Esophagus squamous epithelium (tissue), 5 donors: ENCODE results near the gene LMNA. TPM values are rescaled to one million over a fixed set of nuclear protein-coding genes. Genes with fewer than 3 reads are reported as not detected.

ENCODE experiments used
- DNase-seq: peaks from one replicate; lab custom pipeline; 2025; lab: John Stamatoyannopoulos, UW
- H3K27ac ChIP-seq, 4 donors: fragments of 200-600 bp; sonication (generic); one replicate each; pipeline ENCODE4 v1.5.1; 2016 to 2019; ENCODE audit warnings: mild to moderate bottlenecking in 1 of 4
- H3K27me3 ChIP-seq, 4 donors: fragments of 200-600 bp; sonication (generic); 1 replicate in 3 of 4; 2 replicates in 1 of 4; pipeline versions ENCODE4 v1.5.1 to v1.6.0; 2017 to 2021; ENCODE audit warnings: antibody characterized with exemption in 1 of 4
- H3K36me3 ChIP-seq, 3 donors: fragments of 200-600 bp; sonication (generic); one replicate each; pipeline ENCODE4 v1.5.1; 2016 to 2019
- H3K4me1 ChIP-seq, 3 donors: fragments of 200-600 bp; sonication (generic); one replicate each; pipeline ENCODE4 v1.5.1; 2017 to 2019
- H3K4me3 ChIP-seq, 4 donors: fragments of 200-600 bp; sonication (generic); 1 replicate in 3 of 4; 2 replicates in 1 of 4; pipeline ENCODE4 v1.5.1; 2016 to 2019; ENCODE audit warnings: mild to moderate bottlenecking in 2 of 4, moderate library complexity in 1 of 4
- H3K9me3 ChIP-seq, 3 donors: fragments of 200-600 bp; sonication (generic); one replicate each; pipeline ENCODE4 v1.5.1; 2016 to 2019
- CTCF ChIP-seq, 6 experiments: fragments of 450-650 bp in 4 of 6; fragments of 200-600 bp in 2 of 6; sonication (generic) in 2 of 6; IDR thresholded peaks; one replicate each; pipeline ENCODE4 v1.5.1; 2016 to 2019; ENCODE audit warnings: antibody characterized with exemption in 6 of 6, mild to moderate bottlenecking in 4 of 6, moderate library complexity in 4 of 6
- POLR2A ChIP-seq, 4 donors: fragments of 450-650 bp; IDR thresholded peaks; one replicate each; pipeline ENCODE4 v1.6.1; 2017; ENCODE audit warnings: antibody characterized with exemption in 4 of 4, mild to moderate bottlenecking in 4 of 4, moderate library complexity in 3 of 4
- WGBS, 2 donors: methylation state at CpG; one replicate each; pipeline ENCODE4 v1.1.5; 2018; 5-methylcytosine and 5-hydroxymethylcytosine counted together
- intact Hi-C: fragments of 100-400 bp; cut with DNase I; formaldehyde crosslinking; loops from one replicate; pipeline ENCODE4 v1.15.0; 2022
- total RNA-seq, 4 donors: library from RNA; depleted of rRNA; stranded (reverse); fragments of >200 nt; gene quantifications; one replicate each; pipeline ENCODE4 v1.1.0, GENCODE V29; 2016
- donor health status: DM: yes; HTN: yes; CAD: no.

The LMNA gene
- total RNA-seq, 4 donors from 2014 or later: 322 to 480 (median 403) TPM

GRCh38 chr1:156146769-156147405 is 32.4 kb downstream of the LMNA start:
- Histone ChIP-seq H3K27ac (peak overlapping the region in 2 of 4 donors; percentile 11 to 28), H3K36me3 (no peaks in the 10 kb centered on the region), H3K27me3 (peaks cover 0 to 21% (median 0%) of the 10 kb centered on the region in 4 donors), H3K4me1 (peaks cover 15 to 59% (median 19%) of the 10 kb centered on the region in 3 donors), H3K4me3 (no peak overlapping the region), H3K9me3 (no peaks in the 10 kb centered on the region)
- intact Hi-C loops: no loop called here
- WGBS, 2 donors: 7 to 11% methylated on average over 2 to 3 of the region's 9 CpGs
- no peak for DNase-seq
- no peak for TF ChIP-seq CTCF (IDR thresholded peaks at IDR 0.05)
- no peak for TF ChIP-seq POLR2A (IDR thresholded peaks at IDR 0.05)

- H3K9me3 ChIP-seq: no peaks in the 10 kb centered on the region
- TF ChIP-seq POLR2A (IDR thresholded peaks at IDR 0.05) (no peak), CTCF (IDR thresholded peaks at IDR 0.05) (no peak)
- peak overlapping the region in 3 of 4 donors; percentile 18 to 36 (median 22) for H3K27ac ChIP-seq
- DNase-seq: no peak
- H3K4me1 ChIP-seq: peaks cover 24 to 72% (median 24%) of the 10 kb centered on the region in 3 donors
- H3K4me3 ChIP-seq: no peak overlapping the region
- H3K36me3 ChIP-seq: no peaks in the 10 kb centered on the region
- intact Hi-C loops: no loop called here
- 49 to 64% methylated on average over 6 of the region's 6 CpGs for WGBS, 2 donors
- peaks cover 0 to 21% (median 0%) of the 10 kb centered on the region in 4 donors for H3K27me3 ChIP-seq
These were observed 33.7 kb downstream of the LMNA start for GRCh38 chr1:156148216-156148615.

- TF ChIP-seq CTCF (IDR thresholded peaks at IDR 0.05) (no peak), POLR2A (IDR thresholded peaks at IDR 0.05) (no peak)
- WGBS, 2 donors: 16 to 39% methylated on average over 7 to 9 of the region's 20 CpGs
- H3K4me1 ChIP-seq: peaks cover 31 to 78% (median 33%) of the 10 kb centered on the region in 3 donors
These were observed 35.1 kb downstream of the LMNA start for GRCh38 chr1:156149374-156150332.

GRCh38 chr1:156150333-156151011 is 36.0 kb downstream of the LMNA start:
- no peak overlapping the region for H3K4me3 ChIP-seq
- H3K4me1 ChIP-seq: peaks cover 31 to 86% (median 35%) of the 10 kb centered on the region in 3 donors
- no peak for DNase-seq
- WGBS, 2 donors: 46 to 57% methylated on average over 7 to 9 of the region's 10 CpGs
- intact Hi-C loops: no loop called here
- H3K36me3 ChIP-seq: no peaks in the 10 kb centered on the region
- no peaks in the 10 kb centered on the region for H3K9me3 ChIP-seq
- no peak overlapping the region for H3K27ac ChIP-seq
- peaks cover 0 to 21% (median 0%) of the 10 kb centered on the region in 4 donors for H3K27me3 ChIP-seq
- TF ChIP-seq CTCF (IDR thresholded peaks at IDR 0.05) (no peak), POLR2A (IDR thresholded peaks at IDR 0.05) (no peak)

More at GRCh38 chr1:156149374-156150332, 35.1 kb downstream of the LMNA start:
- no peak for DNase-seq
- intact Hi-C loops: no loop called here
- Histone ChIP-seq H3K9me3 (no peaks in the 10 kb centered on the region), H3K36me3 (no peaks in the 10 kb centered on the region), H3K27ac (no peak overlapping the region), H3K4me3 (no peak overlapping the region), H3K27me3 (peaks cover 0 to 21% (median 0%) of the 10 kb centered on the region in 4 donors)
